Measurements from ENCODE around the gene CHEK1. TPM values are rescaled to one million over a fixed set of nuclear protein-coding genes. Genes with fewer than 3 reads are reported as not detected.

The CHEK1 gene
- total RNA-seq, 6 experiments from 2014 or later = 0.59 to 6.9 (median 1.7) TPM

DNA sequence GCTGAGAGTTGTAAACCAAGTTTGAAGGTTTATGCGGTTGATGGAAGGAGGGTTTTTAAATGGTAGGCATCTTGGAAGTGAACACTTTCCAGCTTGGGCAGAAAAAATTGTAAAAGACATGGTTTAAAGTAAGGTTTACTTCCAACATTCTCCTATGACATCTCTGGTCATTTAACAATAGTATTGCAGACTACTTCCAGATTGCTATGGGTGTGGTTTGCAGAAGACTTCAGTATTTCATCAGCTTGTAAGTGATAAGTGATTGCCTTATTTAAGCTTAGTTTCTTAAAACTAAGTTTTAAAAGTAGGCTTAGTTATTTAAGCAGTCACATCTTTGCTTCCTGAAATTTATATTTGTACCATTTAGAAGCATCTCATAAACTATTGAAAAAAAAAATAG is 39.5 kb upstream of the CHEK1 start:
- 100% methylated on average over 1 of the region's 1 CpG for WGBS (ENCODE audit: insufficient coverage, low coverage, low lambda C conversion rate, missing lambda C conversion rate)
- ATAC-seq (no peak), DNase-seq (no peak)
- H3K27me3 ChIP-seq = no peaks in the 10 kb centered on the region
- peaks cover 0 to 45% (median 24%) of the 10 kb centered on the region in 4 donors for H3K36me3 ChIP-seq
- H3K4me3 ChIP-seq = no peak overlapping the region
- no peak overlapping the region for H3K27ac ChIP-seq
- TF ChIP-seq, protein P1, sequence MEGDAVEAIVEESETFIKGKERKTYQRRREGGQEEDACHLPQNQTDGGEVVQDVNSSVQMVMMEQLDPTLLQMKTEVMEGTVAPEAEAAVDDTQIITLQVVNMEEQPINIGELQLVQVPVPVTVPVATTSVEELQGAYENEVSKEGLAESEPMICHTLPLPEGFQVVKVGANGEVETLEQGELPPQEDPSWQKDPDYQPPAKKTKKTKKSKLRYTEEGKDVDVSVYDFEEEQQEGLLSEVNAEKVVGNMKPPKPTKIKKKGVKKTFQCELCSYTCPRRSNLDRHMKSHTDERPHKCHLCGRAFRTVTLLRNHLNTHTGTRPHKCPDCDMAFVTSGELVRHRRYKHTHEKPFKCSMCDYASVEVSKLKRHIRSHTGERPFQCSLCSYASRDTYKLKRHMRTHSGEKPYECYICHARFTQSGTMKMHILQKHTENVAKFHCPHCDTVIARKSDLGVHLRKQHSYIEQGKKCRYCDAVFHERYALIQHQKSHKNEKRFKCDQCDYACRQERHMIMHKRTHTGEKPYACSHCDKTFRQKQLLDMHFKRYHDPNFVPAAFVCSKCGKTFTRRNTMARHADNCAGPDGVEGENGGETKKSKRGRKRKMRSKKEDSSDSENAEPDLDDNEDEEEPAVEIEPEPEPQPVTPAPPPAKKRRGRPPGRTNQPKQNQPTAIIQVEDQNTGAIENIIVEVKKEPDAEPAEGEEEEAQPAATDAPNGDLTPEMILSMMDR (IDR thresholded peaks at IDR 0.05) = no peak
- no peak for TF ChIP-seq POLR2A (IDR thresholded peaks at IDR 0.05)
- H3K4me1 ChIP-seq = no peaks in the 10 kb centered on the region
- no peaks in the 10 kb centered on the region for H3K9me3 ChIP-seq
- intact Hi-C loops (cut with DNase I) = no loop called here

DNA sequence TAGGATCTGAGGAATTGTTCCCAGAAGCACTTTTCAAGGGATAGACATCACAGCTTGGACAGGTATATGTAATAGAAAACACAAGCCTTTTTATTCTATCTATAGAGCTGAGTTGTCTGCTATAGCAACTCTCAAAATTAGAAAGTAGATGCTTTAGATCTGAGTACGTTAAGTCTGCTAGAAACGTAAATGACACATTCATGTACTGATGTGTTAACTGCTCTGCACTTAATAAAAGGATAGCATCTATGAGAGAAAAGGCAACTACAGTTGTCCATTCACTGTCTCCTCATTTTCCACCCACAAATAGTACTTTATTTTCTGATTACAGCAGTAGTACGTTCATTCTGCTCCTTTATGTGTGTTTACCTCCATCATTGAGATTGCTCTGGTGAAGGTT is 38.3 kb upstream of the CHEK1 start:
- Histone ChIP-seq H3K27me3 (no peaks in the 10 kb centered on the region), H3K9me3 (no peaks in the 10 kb centered on the region), H3K27ac (no peak overlapping the region), H3K4me3 (no peak overlapping the region), H3K36me3 (peaks cover 0 to 34% (median 16%) of the 10 kb centered on the region in 4 donors), H3K4me1 (no peaks in the 10 kb centered on the region)
- DNase-seq = no peak
- TF ChIP-seq, protein P1 (IDR thresholded peaks at IDR 0.05) = no peak
- no peak for TF ChIP-seq POLR2A (IDR thresholded peaks at IDR 0.05)
- no peak for ATAC-seq
- intact Hi-C loops (cut with DNase I) = no loop called here
- 74% methylated on average over 3 of the region's 3 CpGs for WGBS (ENCODE audit: insufficient coverage, low coverage, low lambda C conversion rate, missing lambda C conversion rate)

- no peak for ATAC-seq
- intact Hi-C loops (cut with DNase I) = no loop called here
- no peaks in the 10 kb centered on the region for H3K9me3 ChIP-seq
- no peak for DNase-seq
- H3K4me3 ChIP-seq = no peak overlapping the region
- no peaks in the 10 kb centered on the region for H3K4me1 ChIP-seq
- H3K36me3 ChIP-seq = peaks cover 0 to 25% (median 12%) of the 10 kb centered on the region in 4 donors
- no peak overlapping the region for H3K27ac ChIP-seq
- H3K27me3 ChIP-seq = no peaks in the 10 kb centered on the region
- WGBS (ENCODE audit: insufficient coverage, low coverage, low lambda C conversion rate, missing lambda C conversion rate) = 92% methylated on average over 1 of the region's 1 CpG
- TF ChIP-seq POLR2A (IDR thresholded peaks at IDR 0.05) = no peak
- TF ChIP-seq, protein P1 (IDR thresholded peaks at IDR 0.05) = no peak
Observed at GRCh38 chr11:125587480-125587879, 37.5 kb upstream of the CHEK1 start.

DNA sequence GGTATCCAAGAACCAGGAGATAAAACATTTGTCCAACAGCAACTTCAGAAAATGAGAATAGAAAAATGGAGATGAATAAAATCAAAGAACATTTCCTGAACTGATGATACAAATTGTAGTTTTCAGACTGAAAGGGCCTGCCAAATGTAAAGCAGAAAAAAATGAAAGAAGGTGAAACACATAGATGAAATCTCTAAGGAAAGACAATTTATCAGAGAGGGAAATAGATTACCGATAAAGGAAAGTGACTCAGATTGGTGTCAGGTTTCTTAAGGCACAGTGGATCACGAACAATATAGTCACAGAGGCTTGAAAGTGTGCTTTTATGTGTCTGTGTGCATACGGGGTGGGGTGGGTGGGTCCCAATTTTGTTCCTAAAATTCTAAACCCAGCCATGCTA is 36.5 kb upstream of the CHEK1 start:
- WGBS (ENCODE audit: insufficient coverage, low coverage, low lambda C conversion rate, missing lambda C conversion rate) = 42% methylated on average over 3 of the region's 3 CpGs
- H3K36me3 ChIP-seq = peaks cover 0 to 15% (median 6%) of the 10 kb centered on the region in 4 donors
- H3K4me1 ChIP-seq = peaks cover 0 to 2% (median under 1%) of the 10 kb centered on the region in 4 donors
- H3K27ac ChIP-seq = no peak overlapping the region
- H3K27me3 ChIP-seq = no peaks in the 10 kb centered on the region
- TF ChIP-seq, protein P1 (IDR thresholded peaks at IDR 0.05) = no peak
- no peak for TF ChIP-seq POLR2A (IDR thresholded peaks at IDR 0.05)
- intact Hi-C loops (cut with DNase I) = no loop called here
- H3K4me3 ChIP-seq = no peak overlapping the region
- ATAC-seq = no peak
- no peak for DNase-seq
- H3K9me3 ChIP-seq = no peaks in the 10 kb centered on the region

Measured in right lobe of liver (tissue), 6 donors.